ENCODE results near the gene GAS2L1.

DNA sequence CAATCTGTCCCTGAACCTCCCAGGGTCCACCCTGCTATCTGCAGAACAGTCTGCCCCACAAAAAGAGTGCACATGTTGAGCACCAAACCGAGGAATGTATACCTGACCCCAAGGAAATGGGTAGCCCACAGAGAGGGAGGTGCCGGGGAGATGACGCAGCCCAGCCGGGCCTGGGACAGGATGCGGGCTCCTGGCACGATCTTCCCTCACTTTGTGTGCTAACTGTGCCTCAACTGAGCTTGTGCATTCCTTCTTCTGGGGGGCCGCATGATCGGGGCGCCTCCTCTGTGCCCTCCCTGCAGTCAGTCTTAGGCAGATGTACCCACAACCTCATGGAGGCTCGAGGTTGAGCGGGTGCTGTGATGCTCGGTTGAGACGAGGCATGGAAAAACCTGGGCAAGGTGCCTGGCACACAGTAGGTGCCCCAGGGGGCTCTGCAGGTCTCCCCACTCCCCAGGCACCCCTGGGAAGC lies 2.4 kb downstream of the GAS2L1 start:
- TF ChIP-seq, protein P1, sequence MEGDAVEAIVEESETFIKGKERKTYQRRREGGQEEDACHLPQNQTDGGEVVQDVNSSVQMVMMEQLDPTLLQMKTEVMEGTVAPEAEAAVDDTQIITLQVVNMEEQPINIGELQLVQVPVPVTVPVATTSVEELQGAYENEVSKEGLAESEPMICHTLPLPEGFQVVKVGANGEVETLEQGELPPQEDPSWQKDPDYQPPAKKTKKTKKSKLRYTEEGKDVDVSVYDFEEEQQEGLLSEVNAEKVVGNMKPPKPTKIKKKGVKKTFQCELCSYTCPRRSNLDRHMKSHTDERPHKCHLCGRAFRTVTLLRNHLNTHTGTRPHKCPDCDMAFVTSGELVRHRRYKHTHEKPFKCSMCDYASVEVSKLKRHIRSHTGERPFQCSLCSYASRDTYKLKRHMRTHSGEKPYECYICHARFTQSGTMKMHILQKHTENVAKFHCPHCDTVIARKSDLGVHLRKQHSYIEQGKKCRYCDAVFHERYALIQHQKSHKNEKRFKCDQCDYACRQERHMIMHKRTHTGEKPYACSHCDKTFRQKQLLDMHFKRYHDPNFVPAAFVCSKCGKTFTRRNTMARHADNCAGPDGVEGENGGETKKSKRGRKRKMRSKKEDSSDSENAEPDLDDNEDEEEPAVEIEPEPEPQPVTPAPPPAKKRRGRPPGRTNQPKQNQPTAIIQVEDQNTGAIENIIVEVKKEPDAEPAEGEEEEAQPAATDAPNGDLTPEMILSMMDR (IDR thresholded peaks at IDR 0.05; ENCODE audit: low read depth, low read length) = no peak
- no peak for TF ChIP-seq POLR2A (IDR thresholded peaks at IDR 0.05; ENCODE audit: extremely low read depth, insufficient read length)

Data from NB4 (cell line).